Measurements from ENCODE around the gene CDC6. TPM values are rescaled to one million over a fixed set of nuclear protein-coding genes. Genes with fewer than 3 reads are reported as not detected.
A peak's percentile ranks its signal among the peaks of the same experiment; 100 is the strongest.

Gene CDC6
- total and polyA plus RNA-seq, 2 donors (not counting 3 experiments of a cell fraction or from before 2014, with no cell fraction given), result 15.5 to 55.2 TPM

DNA sequence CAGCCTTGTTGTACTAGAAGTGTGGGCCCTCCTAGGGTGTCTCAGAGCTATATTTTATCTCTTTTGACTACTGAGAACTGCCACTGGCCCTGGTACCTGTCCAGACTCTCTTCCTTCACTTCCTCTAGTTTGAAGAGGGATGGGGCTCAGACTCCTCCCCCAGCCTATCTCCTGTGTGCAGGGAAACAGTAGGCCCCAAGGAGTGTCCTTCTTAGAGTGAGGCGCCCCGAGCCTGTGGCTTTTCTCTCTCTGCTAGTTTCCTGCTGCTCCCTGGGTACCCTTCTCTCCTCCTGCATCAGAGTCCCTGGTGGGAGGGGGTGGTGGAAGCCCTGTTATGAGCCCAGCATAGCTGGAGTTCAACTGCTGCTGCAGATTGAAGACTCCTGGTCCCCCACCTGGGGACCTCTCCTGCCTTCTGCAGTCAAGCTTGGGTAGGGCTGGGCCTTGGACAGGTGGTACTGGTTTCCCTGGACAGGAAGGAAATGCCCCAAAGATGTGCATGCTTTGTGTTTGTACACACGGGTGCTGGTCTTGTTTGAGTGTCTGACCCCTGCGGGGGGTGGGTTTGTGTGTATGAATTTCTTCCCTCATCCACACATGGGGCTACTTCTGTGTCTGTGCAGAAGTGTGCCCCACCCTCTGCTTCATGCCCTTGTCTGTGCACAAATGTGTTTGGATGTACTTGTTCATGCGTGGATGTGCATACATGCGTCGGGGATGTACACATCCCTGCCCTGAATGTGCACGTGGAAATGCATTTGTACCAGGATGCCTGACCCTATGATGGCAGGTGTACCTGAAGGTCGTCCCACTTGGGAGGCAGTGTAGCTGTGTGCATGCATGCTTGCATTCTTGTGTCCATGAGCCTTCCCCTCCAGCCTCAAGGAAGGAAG lies 28.2 kb downstream of the CDC6 start:
- ChIA-PET POLR2A (interaction anchor here (1.5 kb wide), 2 partner anchors 10 to 28 kb away, joined by 3 to 6 read pairs; no protein-coding TSS in a partner anchor), CTCF (interaction anchor here (1.2 to 6.9 kb wide), 6 partner anchors 10 to 104 kb away, joined by 3 to 109 read pairs (median 34); no protein-coding TSS in a partner anchor)
- H3K36me3 ChIP-seq (ENCODE audit: control insufficient read depth in 2 of 2, extremely low read depth in 1 of 2, insufficient read depth in 2 of 2, low read length in 2 of 2), result no peaks in the 10 kb centered on the region
- H3K9me1 ChIP-seq (replicated peaks; ENCODE audit: control insufficient read depth, extremely low read depth, insufficient read depth, low read length), result no peaks in the 10 kb centered on the region
- intact Hi-C loops (cut with micrococcal nuclease), result no loop called here
- H2AFZ ChIP-seq (ENCODE audit: low read depth, low read length), result no peak overlapping the region
- FAIRE-seq, result peak; percentile 52
- peaks cover 28% of the 10 kb centered on the region for H3K79me2 ChIP-seq (ENCODE audit: control insufficient read depth, insufficient read depth, low read length)
- peaks cover 73% of the 10 kb centered on the region for H3K4me1 ChIP-seq (ENCODE audit: control insufficient read depth, extremely low read depth, insufficient read depth, low read length)
- H3K27ac ChIP-seq (ENCODE audit: insufficient read depth, low read depth, low read length), result peak overlapping the region; percentile 46
- BruUV-seq (replicated peaks), result no TSS peak
- dilution Hi-C loops (cut with MboI; ENCODE audit: extremely low pct_ligation_motif_present, low sequenced_read_pairs), result no loop called here
- no peak overlapping the region for H3K4me3 ChIP-seq (replicated peaks in 1 of 3; ENCODE audit: insufficient read depth in 1 of 3, low read depth in 1 of 3, low read length in 3 of 3)
- no peaks in the 10 kb centered on the region for H3K27me3 ChIP-seq (ENCODE audit: control insufficient read depth in 2 of 2, insufficient read depth in 2 of 2, low read length in 2 of 2)
- no peaks in the 10 kb centered on the region for H4K20me1 ChIP-seq (replicated peaks; ENCODE audit: control insufficient read depth, extremely low read depth, insufficient read depth, low read length)
- H3K9me3 ChIP-seq (replicated peaks; ENCODE audit: control insufficient read depth, insufficient read depth, low read length), result no peaks in the 10 kb centered on the region
- H3K9ac ChIP-seq (replicated peaks; ENCODE audit: extremely low read depth, insufficient read depth, low read length), result no peak overlapping the region
- no peak for DNase-seq (ENCODE audit: low read depth, low spot score)
- TF ChIP-seq POLR2A (IDR thresholded peaks at IDR 0.05; ENCODE audit: low read depth, low read length) (no peak), FOS (IDR thresholded peaks at IDR 0.05; ENCODE audit: borderline replicate concordance, insufficient read depth, low read length) (no peak), MYC (IDR thresholded peaks at IDR 0.05; ENCODE audit: low read depth, low read length) (no peak), GATA2 (IDR thresholded peaks at IDR 0.05; ENCODE audit: insufficient read depth, insufficient read length, low read depth, low read length) (no peak)
- TF ChIP-seq, protein P1, sequence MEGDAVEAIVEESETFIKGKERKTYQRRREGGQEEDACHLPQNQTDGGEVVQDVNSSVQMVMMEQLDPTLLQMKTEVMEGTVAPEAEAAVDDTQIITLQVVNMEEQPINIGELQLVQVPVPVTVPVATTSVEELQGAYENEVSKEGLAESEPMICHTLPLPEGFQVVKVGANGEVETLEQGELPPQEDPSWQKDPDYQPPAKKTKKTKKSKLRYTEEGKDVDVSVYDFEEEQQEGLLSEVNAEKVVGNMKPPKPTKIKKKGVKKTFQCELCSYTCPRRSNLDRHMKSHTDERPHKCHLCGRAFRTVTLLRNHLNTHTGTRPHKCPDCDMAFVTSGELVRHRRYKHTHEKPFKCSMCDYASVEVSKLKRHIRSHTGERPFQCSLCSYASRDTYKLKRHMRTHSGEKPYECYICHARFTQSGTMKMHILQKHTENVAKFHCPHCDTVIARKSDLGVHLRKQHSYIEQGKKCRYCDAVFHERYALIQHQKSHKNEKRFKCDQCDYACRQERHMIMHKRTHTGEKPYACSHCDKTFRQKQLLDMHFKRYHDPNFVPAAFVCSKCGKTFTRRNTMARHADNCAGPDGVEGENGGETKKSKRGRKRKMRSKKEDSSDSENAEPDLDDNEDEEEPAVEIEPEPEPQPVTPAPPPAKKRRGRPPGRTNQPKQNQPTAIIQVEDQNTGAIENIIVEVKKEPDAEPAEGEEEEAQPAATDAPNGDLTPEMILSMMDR (IDR thresholded peaks at IDR 0.05; ENCODE audit: extremely low read depth in 1 of 2, insufficient read depth in 1 of 2, low read depth in 1 of 2, low read length in 2 of 2), result no peak
- H3K4me2 ChIP-seq (ENCODE audit: insufficient read depth, low read length), result no peak overlapping the region

Measured in endothelial cell of umbilical vein (primary cell).